Measurements from ENCODE around the gene ESRRG.

The ESRRG gene

GRCh38 chr1:216466162-216466801 lies 256.9 kb downstream of the ESRRG start:
- Histone ChIP-seq H3K36me3 (ENCODE audit: control insufficient read depth in 4 of 4, insufficient read depth in 4 of 4, low read length in 3 of 4) (no peaks in the 10 kb centered on the region), H3K4me1 (ENCODE audit: control extremely low read depth in 1 of 4, control insufficient read depth in 4 of 4, insufficient read depth in 4 of 4, low read length in 3 of 4) (no peaks in the 10 kb centered on the region), H3K9me3 (ENCODE audit: control extremely low read depth in 1 of 5, control insufficient read depth in 4 of 5, insufficient read depth in 2 of 5, low read depth in 1 of 5, low read length in 4 of 5) (no peaks in the 10 kb centered on the region), H3K27ac (ENCODE audit: insufficient read depth in 1 of 2, low read depth in 1 of 2, low read length in 2 of 2, poor library complexity in 1 of 2, severe bottlenecking in 2 of 2) (no peak overlapping the region), H3K27me3 (replicated peaks in 2 of 5; ENCODE audit: control insufficient read depth in 4 of 5, insufficient read depth in 5 of 5, low read length in 4 of 5) (no peaks in the 10 kb centered on the region), H3K4me3 (ENCODE audit: control insufficient read depth in 1 of 7, extremely low read depth in 1 of 7, insufficient read depth in 4 of 7, low read depth in 2 of 7, low read length in 6 of 7) (no peak overlapping the region)
- ChIA-PET POLR2A (no interaction called here), CTCF (no interaction called here)
- no CpG with 5 or more reads among the region's 3 CpGs for WGBS (ENCODE audit: insufficient coverage)
- no peak for DNase-seq

- no CpG with 5 or more reads among the region's 1 CpG for WGBS (ENCODE audit: insufficient coverage)
- no peaks in the 10 kb centered on the region for H3K4me1 ChIP-seq (ENCODE audit: control extremely low read depth in 1 of 4, control insufficient read depth in 4 of 4, insufficient read depth in 4 of 4, low read length in 3 of 4)
- no peaks in the 10 kb centered on the region for H3K36me3 ChIP-seq (ENCODE audit: control insufficient read depth in 4 of 4, insufficient read depth in 4 of 4, low read length in 3 of 4)
- H3K27ac ChIP-seq (ENCODE audit: insufficient read depth in 1 of 2, low read depth in 1 of 2, low read length in 2 of 2, poor library complexity in 1 of 2, severe bottlenecking in 2 of 2) = no peak overlapping the region
- no peak overlapping the region for H3K4me3 ChIP-seq (ENCODE audit: control insufficient read depth in 1 of 7, extremely low read depth in 1 of 7, insufficient read depth in 4 of 7, low read depth in 2 of 7, low read length in 6 of 7)
- DNase-seq = no peak
- no peaks in the 10 kb centered on the region for H3K27me3 ChIP-seq (replicated peaks in 2 of 5; ENCODE audit: control insufficient read depth in 4 of 5, insufficient read depth in 5 of 5, low read length in 4 of 5)
- ChIA-PET CTCF (no interaction called here), POLR2A (no interaction called here)
- H3K9me3 ChIP-seq (ENCODE audit: control extremely low read depth in 1 of 5, control insufficient read depth in 4 of 5, insufficient read depth in 2 of 5, low read depth in 1 of 5, low read length in 4 of 5) = no peaks in the 10 kb centered on the region
Measured at GRCh38 chr1:216464489-216464888, 258.7 kb downstream of the ESRRG start.

- ChIA-PET POLR2A (no interaction called here), CTCF (no interaction called here)
- no peaks in the 10 kb centered on the region for H3K9me3 ChIP-seq (ENCODE audit: control extremely low read depth in 1 of 5, control insufficient read depth in 4 of 5, insufficient read depth in 2 of 5, low read depth in 1 of 5, low read length in 4 of 5)
- WGBS (ENCODE audit: insufficient coverage) = 100% methylated on average over 1 of the region's 3 CpGs
- H3K27ac ChIP-seq (ENCODE audit: insufficient read depth in 1 of 2, low read depth in 1 of 2, low read length in 2 of 2, poor library complexity in 1 of 2, severe bottlenecking in 2 of 2) = no peak overlapping the region
- H3K27me3 ChIP-seq (replicated peaks in 2 of 5; ENCODE audit: control insufficient read depth in 4 of 5, insufficient read depth in 5 of 5, low read length in 4 of 5) = no peaks in the 10 kb centered on the region
- DNase-seq = no peak
- no peak overlapping the region for H3K4me3 ChIP-seq (ENCODE audit: control insufficient read depth in 1 of 7, extremely low read depth in 1 of 7, insufficient read depth in 4 of 7, low read depth in 2 of 7, low read length in 6 of 7)
- H3K36me3 ChIP-seq (ENCODE audit: control insufficient read depth in 4 of 4, insufficient read depth in 4 of 4, low read length in 3 of 4) = no peaks in the 10 kb centered on the region
- H3K4me1 ChIP-seq (ENCODE audit: control extremely low read depth in 1 of 4, control insufficient read depth in 4 of 4, insufficient read depth in 4 of 4, low read length in 3 of 4) = no peaks in the 10 kb centered on the region
Measured at GRCh38 chr1:216462066-216462775, 261.0 kb downstream of the ESRRG start.

- ChIA-PET CTCF (no interaction called here), POLR2A (no interaction called here)
- no peak for DNase-seq
- Histone ChIP-seq H3K9me3 (ENCODE audit: control extremely low read depth in 1 of 5, control insufficient read depth in 4 of 5, insufficient read depth in 2 of 5, low read depth in 1 of 5, low read length in 4 of 5) (no peaks in the 10 kb centered on the region), H3K4me1 (ENCODE audit: control extremely low read depth in 1 of 4, control insufficient read depth in 4 of 4, insufficient read depth in 4 of 4, low read length in 3 of 4) (no peaks in the 10 kb centered on the region), H3K27ac (ENCODE audit: insufficient read depth in 1 of 2, low read depth in 1 of 2, low read length in 2 of 2, poor library complexity in 1 of 2, severe bottlenecking in 2 of 2) (no peak overlapping the region), H3K4me3 (ENCODE audit: control insufficient read depth in 1 of 7, extremely low read depth in 1 of 7, insufficient read depth in 4 of 7, low read depth in 2 of 7, low read length in 6 of 7) (no peak overlapping the region), H3K36me3 (ENCODE audit: control insufficient read depth in 4 of 4, insufficient read depth in 4 of 4, low read length in 3 of 4) (no peaks in the 10 kb centered on the region), H3K27me3 (replicated peaks in 2 of 5; ENCODE audit: control insufficient read depth in 4 of 5, insufficient read depth in 5 of 5, low read length in 4 of 5) (no peaks in the 10 kb centered on the region)
Measured at GRCh38 chr1:216461466-216461865, 261.8 kb downstream of the ESRRG start.

GRCh38 chr1:216459651-216460207 lies 263.5 kb downstream of the ESRRG start:
- H3K27me3 ChIP-seq (replicated peaks in 2 of 5; ENCODE audit: control insufficient read depth in 4 of 5, insufficient read depth in 5 of 5, low read length in 4 of 5) = no peaks in the 10 kb centered on the region
- H3K9me3 ChIP-seq (ENCODE audit: control extremely low read depth in 1 of 5, control insufficient read depth in 4 of 5, insufficient read depth in 2 of 5, low read depth in 1 of 5, low read length in 4 of 5) = no peaks in the 10 kb centered on the region
- H3K27ac ChIP-seq (ENCODE audit: insufficient read depth in 1 of 2, low read depth in 1 of 2, low read length in 2 of 2, poor library complexity in 1 of 2, severe bottlenecking in 2 of 2) = no peak overlapping the region
- CTCF ChIA-PET = no interaction called here
- no peaks in the 10 kb centered on the region for H3K36me3 ChIP-seq (ENCODE audit: control insufficient read depth in 4 of 4, insufficient read depth in 4 of 4, low read length in 3 of 4)
- WGBS (ENCODE audit: insufficient coverage) = 100% methylated on average over 2 of the region's 3 CpGs
- H3K4me1 ChIP-seq (ENCODE audit: control extremely low read depth in 1 of 4, control insufficient read depth in 4 of 4, insufficient read depth in 4 of 4, low read length in 3 of 4) = no peaks in the 10 kb centered on the region
- DNase-seq = no peak
- POLR2A ChIA-PET = no interaction called here
- no peak overlapping the region for H3K4me3 ChIP-seq (ENCODE audit: control insufficient read depth in 1 of 7, extremely low read depth in 1 of 7, insufficient read depth in 4 of 7, low read depth in 2 of 7, low read length in 6 of 7)

- CTCF ChIA-PET = no interaction called here
- Histone ChIP-seq H3K4me3 (ENCODE audit: control insufficient read depth in 1 of 7, extremely low read depth in 1 of 7, insufficient read depth in 4 of 7, low read depth in 2 of 7, low read length in 6 of 7) (no peak overlapping the region), H3K27ac (ENCODE audit: insufficient read depth in 1 of 2, low read depth in 1 of 2, low read length in 2 of 2, poor library complexity in 1 of 2, severe bottlenecking in 2 of 2) (no peak overlapping the region), H3K9me3 (ENCODE audit: control extremely low read depth in 1 of 5, control insufficient read depth in 4 of 5, insufficient read depth in 2 of 5, low read depth in 1 of 5, low read length in 4 of 5) (no peaks in the 10 kb centered on the region), H3K36me3 (ENCODE audit: control insufficient read depth in 4 of 4, insufficient read depth in 4 of 4, low read length in 3 of 4) (no peaks in the 10 kb centered on the region), H3K27me3 (replicated peaks in 2 of 5; ENCODE audit: control insufficient read depth in 4 of 5, insufficient read depth in 5 of 5, low read length in 4 of 5) (no peaks in the 10 kb centered on the region), H3K4me1 (ENCODE audit: control extremely low read depth in 1 of 4, control insufficient read depth in 4 of 4, insufficient read depth in 4 of 4, low read length in 3 of 4) (no peaks in the 10 kb centered on the region)
- DNase-seq = no peak
- POLR2A ChIA-PET = no interaction called here
Measured at GRCh38 chr1:216458812-216459211, 264.4 kb downstream of the ESRRG start.

GRCh38 chr1:216457356-216457755 lies 265.9 kb downstream of the ESRRG start:
- CTCF ChIA-PET = no interaction called here
- no peak for DNase-seq
- POLR2A ChIA-PET = no interaction called here

More at GRCh38 chr1:216457356-216457755, 265.9 kb downstream of the ESRRG start:
- Histone ChIP-seq H3K36me3 (ENCODE audit: control insufficient read depth in 4 of 4, insufficient read depth in 4 of 4, low read length in 3 of 4) (no peaks in the 10 kb centered on the region), H3K4me3 (ENCODE audit: control insufficient read depth in 1 of 7, extremely low read depth in 1 of 7, insufficient read depth in 4 of 7, low read depth in 2 of 7, low read length in 6 of 7) (no peak overlapping the region), H3K27me3 (replicated peaks in 2 of 5; ENCODE audit: control insufficient read depth in 4 of 5, insufficient read depth in 5 of 5, low read length in 4 of 5) (no peaks in the 10 kb centered on the region), H3K4me1 (ENCODE audit: control extremely low read depth in 1 of 4, control insufficient read depth in 4 of 4, insufficient read depth in 4 of 4, low read length in 3 of 4) (no peaks in the 10 kb centered on the region), H3K27ac (ENCODE audit: insufficient read depth in 1 of 2, low read depth in 1 of 2, low read length in 2 of 2, poor library complexity in 1 of 2, severe bottlenecking in 2 of 2) (no peak overlapping the region), H3K9me3 (ENCODE audit: control extremely low read depth in 1 of 5, control insufficient read depth in 4 of 5, insufficient read depth in 2 of 5, low read depth in 1 of 5, low read length in 4 of 5) (no peaks in the 10 kb centered on the region)
